ENCODE data around the gene PLAC1.

DNA sequence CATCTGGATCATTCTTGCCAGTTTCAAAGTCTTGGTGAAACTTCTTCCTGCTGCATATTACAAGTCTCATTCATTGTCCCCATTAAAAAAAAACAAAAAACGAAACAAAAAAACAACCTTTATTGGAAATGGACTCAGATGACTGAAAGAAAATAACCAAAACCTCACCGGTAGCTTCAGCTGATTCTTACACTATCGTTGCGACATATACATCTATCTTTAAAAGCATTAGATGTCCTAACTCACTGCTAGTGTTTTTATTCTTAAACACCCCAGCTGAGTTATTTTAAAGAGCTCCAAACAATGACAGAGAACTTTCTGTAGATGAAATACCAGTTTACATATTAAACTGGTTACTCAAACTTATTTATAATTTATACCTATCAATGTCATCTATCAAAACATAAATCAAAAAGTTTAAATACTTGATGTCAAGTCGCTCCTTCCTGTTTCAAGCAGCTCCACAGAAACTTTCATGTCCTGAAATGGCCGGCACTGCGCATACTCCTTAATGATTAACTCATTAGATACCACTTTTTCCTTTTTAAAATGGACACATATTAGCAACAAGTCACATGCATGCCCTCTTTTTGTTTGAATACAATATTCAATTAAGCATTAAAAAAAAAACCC is 111.1 kb downstream of the PLAC1 start:
- TF ChIP-seq EZH2 (IDR thresholded peaks at IDR 0.05; ENCODE audit: borderline replicate concordance, low read length) = no peak
- TF ChIP-seq, protein P1, sequence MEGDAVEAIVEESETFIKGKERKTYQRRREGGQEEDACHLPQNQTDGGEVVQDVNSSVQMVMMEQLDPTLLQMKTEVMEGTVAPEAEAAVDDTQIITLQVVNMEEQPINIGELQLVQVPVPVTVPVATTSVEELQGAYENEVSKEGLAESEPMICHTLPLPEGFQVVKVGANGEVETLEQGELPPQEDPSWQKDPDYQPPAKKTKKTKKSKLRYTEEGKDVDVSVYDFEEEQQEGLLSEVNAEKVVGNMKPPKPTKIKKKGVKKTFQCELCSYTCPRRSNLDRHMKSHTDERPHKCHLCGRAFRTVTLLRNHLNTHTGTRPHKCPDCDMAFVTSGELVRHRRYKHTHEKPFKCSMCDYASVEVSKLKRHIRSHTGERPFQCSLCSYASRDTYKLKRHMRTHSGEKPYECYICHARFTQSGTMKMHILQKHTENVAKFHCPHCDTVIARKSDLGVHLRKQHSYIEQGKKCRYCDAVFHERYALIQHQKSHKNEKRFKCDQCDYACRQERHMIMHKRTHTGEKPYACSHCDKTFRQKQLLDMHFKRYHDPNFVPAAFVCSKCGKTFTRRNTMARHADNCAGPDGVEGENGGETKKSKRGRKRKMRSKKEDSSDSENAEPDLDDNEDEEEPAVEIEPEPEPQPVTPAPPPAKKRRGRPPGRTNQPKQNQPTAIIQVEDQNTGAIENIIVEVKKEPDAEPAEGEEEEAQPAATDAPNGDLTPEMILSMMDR (conservative IDR thresholded peaks at IDR 0.05 in 1 of 2, IDR thresholded peaks at IDR 0.05 in 1 of 2; ENCODE audit: extremely low read depth in 1 of 2, insufficient read depth in 1 of 2, low read depth in 1 of 2, low read length in 2 of 2) = no peak

Measured in mammary epithelial cell (primary cell).